Measurements from ENCODE around the gene RNF141.

The RNF141 gene

DNA sequence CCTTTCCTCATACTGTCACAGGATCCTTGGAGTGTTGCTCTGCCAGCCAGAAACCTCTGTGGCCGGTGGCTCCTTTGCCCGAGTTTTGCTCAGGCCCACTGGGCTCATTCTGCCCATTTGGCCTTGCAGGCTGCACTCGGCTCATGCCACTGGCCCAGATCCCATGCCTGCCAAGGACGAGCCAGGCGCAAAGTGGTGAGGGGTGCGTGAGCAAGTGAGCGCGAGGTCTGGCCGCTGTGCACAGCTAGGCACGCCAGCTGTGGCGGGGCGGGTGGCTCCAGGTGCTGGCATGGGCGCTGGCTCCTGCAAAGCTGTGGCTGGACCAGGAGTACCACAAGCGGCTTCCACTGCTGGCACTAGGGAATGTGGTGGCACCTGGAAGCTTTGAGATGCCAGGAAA, 2.8 kb upstream of the RNF141 start:
- H3K27ac Mint-ChIP-seq: no peak overlapping the region

DNA sequence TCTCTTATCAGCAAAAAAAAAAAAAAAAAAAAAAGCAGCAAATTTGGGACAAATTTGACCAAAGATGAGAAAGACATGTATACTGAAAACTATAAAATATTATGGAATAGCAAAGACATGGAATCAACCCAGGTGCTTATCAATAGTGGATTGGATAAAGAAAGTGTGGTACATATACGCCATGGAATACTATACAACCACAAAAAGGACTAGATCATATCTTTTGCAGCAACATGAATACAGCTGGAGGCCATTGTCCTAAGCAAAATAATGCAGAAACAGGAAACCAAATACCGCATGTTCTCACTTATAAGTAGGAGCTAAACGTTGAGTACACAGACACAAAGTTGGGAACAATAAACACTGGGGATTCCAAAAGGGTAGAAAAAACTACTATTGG, 1.8 kb upstream of the RNF141 start:
- H3K27ac Mint-ChIP-seq: no peak overlapping the region
- peaks cover 4% of the 10 kb centered on the region for H3K36me3 Mint-ChIP-seq (ENCODE audit: low read depth)
- no peaks in the 10 kb centered on the region for H3K27me3 Mint-ChIP-seq
- peaks cover 24% of the 10 kb centered on the region for H3K4me1 Mint-ChIP-seq (ENCODE audit: low read depth)
- no peak overlapping the region for H3K4me3 Mint-ChIP-seq
- H3K9me3 Mint-ChIP-seq: no peaks in the 10 kb centered on the region
- DNase-seq: no peak

More for the DNA sequence above, 2.8 kb upstream of the RNF141 start:
- Mint-ChIP-seq H3K9me3 (no peaks in the 10 kb centered on the region), H3K4me3 (no peak overlapping the region), H3K4me1 (ENCODE audit: low read depth) (peaks cover 17% of the 10 kb centered on the region), H3K27me3 (no peaks in the 10 kb centered on the region), H3K36me3 (ENCODE audit: low read depth) (peaks cover 4% of the 10 kb centered on the region)
- no peak for DNase-seq

DNA sequence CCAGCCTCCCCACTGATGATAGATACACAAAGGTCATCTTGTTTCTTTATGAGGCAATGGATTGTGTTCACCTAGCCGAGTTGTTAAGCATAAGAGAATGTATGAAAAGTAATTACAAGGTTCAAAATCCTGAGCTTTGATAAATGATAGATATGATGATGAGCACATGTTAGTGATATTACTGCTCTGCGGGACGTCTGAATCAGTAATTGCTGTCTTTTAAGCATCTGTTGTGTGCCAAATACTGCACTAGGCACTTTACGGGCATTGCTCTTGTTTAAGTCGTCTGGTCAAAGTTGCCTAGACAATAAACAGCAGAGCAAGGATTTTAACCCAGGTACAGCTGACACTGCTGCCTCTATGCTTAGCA, 559 bp upstream of the RNF141 start:
- H3K4me3 Mint-ChIP-seq: peak overlapping the region; percentile 91
- H3K27me3 Mint-ChIP-seq: no peaks in the 10 kb centered on the region
- peaks cover 4% of the 10 kb centered on the region for H3K36me3 Mint-ChIP-seq (ENCODE audit: low read depth)
- peak overlapping the region; percentile 83 for H3K27ac Mint-ChIP-seq
- no peak for DNase-seq
- no peaks in the 10 kb centered on the region for H3K9me3 Mint-ChIP-seq
- peaks cover 24% of the 10 kb centered on the region for H3K4me1 Mint-ChIP-seq (ENCODE audit: low read depth)

GRCh38 chr11:10540546-10540914, 457 bp downstream of the RNF141 start:
- DNase-seq: no peak
- Mint-ChIP-seq H3K4me3 (peak overlapping the region; percentile 91), H3K27me3 (no peaks in the 10 kb centered on the region), H3K36me3 (ENCODE audit: low read depth) (peaks cover 4% of the 10 kb centered on the region), H3K4me1 (ENCODE audit: low read depth) (peaks cover 29% of the 10 kb centered on the region), H3K27ac (peak overlapping the region; percentile 83), H3K9me3 (no peaks in the 10 kb centered on the region)

DNA sequence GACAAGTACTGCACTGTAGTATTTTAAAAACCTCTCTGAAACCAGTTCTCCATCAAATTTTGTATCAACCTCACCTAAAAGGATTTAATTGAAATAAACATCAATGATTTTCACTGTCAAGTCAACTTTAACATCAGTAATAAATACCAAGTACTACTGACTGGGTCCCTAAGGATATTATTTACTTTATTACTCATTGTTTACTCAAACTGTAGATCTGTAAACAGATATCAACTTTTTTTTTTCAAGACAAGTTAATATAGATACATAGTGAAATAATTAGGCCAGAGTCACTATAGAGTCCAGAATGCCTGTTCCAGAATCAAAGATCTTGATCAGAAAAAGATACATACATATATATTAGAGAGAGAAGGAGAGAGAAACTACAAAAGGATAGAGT, 1.6 kb downstream of the RNF141 start:
- no peak overlapping the region for H3K27ac Mint-ChIP-seq
- H3K9me3 Mint-ChIP-seq: no peaks in the 10 kb centered on the region
- H3K4me3 Mint-ChIP-seq: peak overlapping the region; percentile 91
- H3K4me1 Mint-ChIP-seq (ENCODE audit: low read depth): peaks cover 29% of the 10 kb centered on the region
- DNase-seq: no peak
- peaks cover 4% of the 10 kb centered on the region for H3K36me3 Mint-ChIP-seq (ENCODE audit: low read depth)
- no peaks in the 10 kb centered on the region for H3K27me3 Mint-ChIP-seq

DNA sequence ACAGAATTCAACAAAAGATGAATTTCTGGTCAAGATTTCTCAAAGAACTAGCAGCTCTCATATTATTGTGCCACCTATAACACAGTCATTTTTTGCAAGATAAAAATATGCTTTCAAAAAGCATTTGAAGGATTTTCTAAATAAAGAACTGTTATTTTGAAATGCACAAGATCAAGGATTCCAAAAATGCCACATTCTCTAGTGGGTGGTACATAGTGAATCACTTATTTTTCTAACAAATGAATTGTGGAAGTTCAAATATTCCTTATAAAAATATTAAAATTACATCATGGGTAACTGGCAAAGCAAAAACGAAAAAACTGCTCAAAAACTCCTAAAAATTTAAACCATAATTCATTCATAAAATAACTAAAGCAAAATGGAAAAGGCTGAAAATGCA, 2.1 kb downstream of the RNF141 start:
- H3K9me3 Mint-ChIP-seq: no peaks in the 10 kb centered on the region
- peaks cover 6% of the 10 kb centered on the region for H3K36me3 Mint-ChIP-seq (ENCODE audit: low read depth)
- no peaks in the 10 kb centered on the region for H3K27me3 Mint-ChIP-seq
- H3K4me1 Mint-ChIP-seq (ENCODE audit: low read depth): peaks cover 29% of the 10 kb centered on the region
- H3K27ac Mint-ChIP-seq: no peak overlapping the region
- DNase-seq: no peak
- H3K4me3 Mint-ChIP-seq: no peak overlapping the region

DNA sequence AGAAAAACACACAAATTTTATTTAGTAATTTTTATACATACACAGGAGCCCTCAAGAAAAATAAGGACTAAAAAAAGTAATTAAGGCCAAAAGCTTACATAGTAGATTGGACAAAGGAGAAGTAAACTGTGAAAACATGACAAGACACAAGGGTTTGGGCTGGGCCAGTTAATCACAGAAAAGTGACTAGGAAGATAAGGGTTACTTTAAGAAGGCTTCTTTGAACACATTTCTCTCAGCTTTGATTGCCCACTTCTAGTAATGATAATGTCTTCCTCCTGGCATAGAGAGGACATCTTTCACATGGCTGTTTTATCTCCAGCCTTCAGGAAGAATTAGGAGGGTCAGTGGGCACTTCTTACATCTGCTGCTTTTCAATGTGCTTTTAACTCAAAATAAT, 3.4 kb downstream of the RNF141 start:
- no peaks in the 10 kb centered on the region for H3K27me3 Mint-ChIP-seq
- peaks cover 15% of the 10 kb centered on the region for H3K36me3 Mint-ChIP-seq (ENCODE audit: low read depth)
- H3K27ac Mint-ChIP-seq: no peak overlapping the region
- no peaks in the 10 kb centered on the region for H3K9me3 Mint-ChIP-seq
- H3K4me1 Mint-ChIP-seq (ENCODE audit: low read depth): peaks cover 29% of the 10 kb centered on the region
- no peak for DNase-seq
- no peak overlapping the region for H3K4me3 Mint-ChIP-seq

DNA sequence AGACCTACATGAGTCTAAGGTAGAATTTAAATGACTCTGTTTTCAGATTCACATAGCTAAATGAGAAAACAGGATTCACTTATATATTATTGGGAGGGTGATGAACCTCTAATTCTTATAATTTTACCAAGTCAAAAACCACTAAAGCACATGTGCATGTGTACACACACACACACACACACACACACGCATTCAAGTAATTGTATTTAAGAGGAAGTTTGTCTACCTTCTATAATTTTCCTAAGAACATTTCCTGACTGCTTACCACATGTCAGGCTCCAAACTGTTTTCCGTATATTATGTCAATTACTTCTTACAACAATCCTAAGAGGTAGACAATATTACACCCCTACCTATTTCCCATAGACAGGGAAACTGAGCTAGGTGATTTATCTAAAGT, 6.7 kb downstream of the RNF141 start:
- Mint-ChIP-seq H3K9me3 (no peaks in the 10 kb centered on the region), H3K4me3 (no peak overlapping the region), H3K27ac (no peak overlapping the region), H3K36me3 (ENCODE audit: low read depth) (peaks cover 35% of the 10 kb centered on the region), H3K27me3 (no peaks in the 10 kb centered on the region), H3K4me1 (ENCODE audit: low read depth) (peaks cover 14% of the 10 kb centered on the region)
- no peak for DNase-seq

- Mint-ChIP-seq H3K27me3 (no peaks in the 10 kb centered on the region), H3K4me1 (ENCODE audit: low read depth) (peaks cover 7% of the 10 kb centered on the region), H3K4me3 (no peak overlapping the region), H3K36me3 (ENCODE audit: low read depth) (peaks cover 45% of the 10 kb centered on the region), H3K27ac (no peak overlapping the region), H3K9me3 (no peaks in the 10 kb centered on the region)
- DNase-seq: no peak
These were observed 7.7 kb downstream of the RNF141 start for GRCh38 chr11:10533323-10533722.

- Mint-ChIP-seq H3K4me1 (ENCODE audit: low read depth) (peaks cover 8% of the 10 kb centered on the region), H3K4me3 (no peak overlapping the region), H3K27me3 (no peaks in the 10 kb centered on the region), H3K27ac (no peak overlapping the region), H3K9me3 (no peaks in the 10 kb centered on the region), H3K36me3 (ENCODE audit: low read depth) (peaks cover 49% of the 10 kb centered on the region)
- DNase-seq: no peak
These were observed 8.5 kb downstream of the RNF141 start for GRCh38 chr11:10532526-10532925.

- Mint-ChIP-seq H3K4me1 (ENCODE audit: low read depth) (peaks cover 19% of the 10 kb centered on the region), H3K4me3 (no peak overlapping the region), H3K9me3 (no peaks in the 10 kb centered on the region), H3K36me3 (ENCODE audit: low read depth) (peaks cover 76% of the 10 kb centered on the region), H3K27ac (no peak overlapping the region), H3K27me3 (no peaks in the 10 kb centered on the region)
- no peak for DNase-seq
These were observed 11.7 kb downstream of the RNF141 start for GRCh38 chr11:10529279-10529678.

DNA sequence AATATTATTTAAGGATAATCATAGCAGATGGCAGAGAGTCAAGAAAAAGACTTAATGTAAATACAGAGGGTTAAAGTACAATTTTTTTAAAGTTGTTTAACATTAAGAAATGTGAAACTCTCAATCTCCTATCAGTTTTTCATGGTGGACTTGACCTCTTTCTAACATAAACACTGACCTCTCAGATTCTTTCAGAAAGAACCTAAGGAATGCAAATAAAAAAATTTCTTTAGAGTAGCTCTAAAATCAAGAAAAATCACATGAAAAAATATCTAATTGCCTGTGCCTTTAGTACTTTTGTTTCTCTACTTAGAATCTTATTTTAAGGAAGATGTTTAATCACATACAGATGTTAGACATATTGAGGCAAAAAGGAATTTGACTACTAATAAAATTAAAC, 12.9 kb downstream of the RNF141 start:
- Mint-ChIP-seq H3K36me3 (ENCODE audit: low read depth) (peaks cover 79% of the 10 kb centered on the region), H3K9me3 (no peaks in the 10 kb centered on the region), H3K4me3 (no peak overlapping the region), H3K27me3 (no peaks in the 10 kb centered on the region), H3K27ac (no peak overlapping the region), H3K4me1 (ENCODE audit: low read depth) (peaks cover 19% of the 10 kb centered on the region)
- no peak for DNase-seq

- Mint-ChIP-seq H3K27ac (peak overlapping the region; percentile 60), H3K9me3 (no peaks in the 10 kb centered on the region), H3K36me3 (ENCODE audit: low read depth) (peaks cover 74% of the 10 kb centered on the region), H3K4me3 (peak overlapping the region; percentile 11), H3K27me3 (no peaks in the 10 kb centered on the region), H3K4me1 (ENCODE audit: low read depth) (peaks cover 19% of the 10 kb centered on the region)
- no peak for DNase-seq
These were observed 13.7 kb downstream of the RNF141 start for GRCh38 chr11:10526974-10527918.

GRCh38 chr11:10524471-10524870, 16.5 kb downstream of the RNF141 start:
- Mint-ChIP-seq H3K9me3 (no peaks in the 10 kb centered on the region), H3K27me3 (no peaks in the 10 kb centered on the region), H3K27ac (no peak overlapping the region), H3K4me1 (ENCODE audit: low read depth) (peaks cover 19% of the 10 kb centered on the region), H3K36me3 (ENCODE audit: low read depth) (peaks cover 69% of the 10 kb centered on the region), H3K4me3 (no peak overlapping the region)
- no peak for DNase-seq

- Mint-ChIP-seq H3K27ac (no peak overlapping the region), H3K9me3 (no peaks in the 10 kb centered on the region), H3K4me1 (ENCODE audit: low read depth) (peaks cover 19% of the 10 kb centered on the region), H3K36me3 (ENCODE audit: low read depth) (peaks cover 66% of the 10 kb centered on the region), H3K27me3 (no peaks in the 10 kb centered on the region), H3K4me3 (no peak overlapping the region)
- no peak for DNase-seq
These were observed 18.1 kb downstream of the RNF141 start for GRCh38 chr11:10522921-10523320.

Measured in activated T-cell treated with anti-CD3 and anti-CD28 coated beads, Interleukin-2, amount 50 U/mL, for 24 hours (primary cell).